HepG2 (cell line): Measurements from ENCODE around the gene RPUSD4. TPM values are rescaled to one million over a fixed set of nuclear protein-coding genes. Genes with fewer than 3 reads are reported as not detected.

Source experiments
- ATAC-seq: fragments of 200-7000 bp; cut with Tn5 transposase; 3 replicates; pipeline ENCODE4 v1.9.1; 2020; ENCODE audit warnings: mild to moderate bottlenecking, moderate library complexity
- BruUV-seq: library from RNA; stranded (reverse); fragments of 400-500 nt; replicated peaks from 2 replicates; lab custom pipeline; 2021; lab: Mats Ljungman, UMichigan
- CTCF ChIA-PET: fragments of 300-600 bp; formaldehyde crosslinking; extraction: SDS; loops from one replicate; lab custom pipeline; 2021; ENCODE audit warnings: low total read pairs, inconsistent platforms, low intra/inter-chr PET ratio; lab: Yijun Ruan, JAX
- POLR2A ChIA-PET: fragments of 350-600 bp; sonication (Branson Sonifier 250); formaldehyde crosslinking; loops from one replicate; lab custom pipeline; 2020; ENCODE audit warnings: antibody characterized with exemption, inconsistent platforms; lab: Yijun Ruan, JAX
- DNase-seq: peaks from one replicate; pipeline ENCODE4 v3.0.0-alpha.2; 2015; ENCODE audit warnings: low spot score
- FAIRE-seq: peaks from 3 replicates; lab custom pipeline; 2011; peaks lifted over from hg19 to GRCh38; lab: Jason Lieb, UNC
- H2AFZ ChIP-seq: one replicate; pipeline ENCODE4 v1.6.1; 2011; ENCODE audit warnings: low read length, inconsistent platforms
- H3K27ac ChIP-seq: fragments of 300-600 bp; 3 replicates; pipeline ENCODE4 v1.8.0; 2011; ENCODE audit warnings: mixed run types, mild to moderate bottlenecking, mixed read lengths, low read length, inconsistent platforms; ENCODE audit not compliant: insufficient read depth; ENCODE audit errors: extremely low read length
- H3K27me3 ChIP-seq, 2 experiments: fragments of 200-600 bp in 1 of 2; 2 replicates in 1 of 2; 3 replicates in 1 of 2; pipeline versions ENCODE4 v1.6.0 to v1.8.0; 2011; ENCODE audit warnings: low read length in 2 of 2, mild to moderate bottlenecking in 2 of 2, moderate library complexity in 2 of 2, inconsistent platforms in 1 of 2; ENCODE audit not compliant: insufficient read depth in 2 of 2, control insufficient read depth in 1 of 2
- H3K36me3 ChIP-seq, 2 experiments: fragments of 200-600 bp in 1 of 2; replicated peaks in 1 of 2; 2 replicates in 1 of 2; 3 replicates in 1 of 2; pipeline versions ENCODE4 v1.5.1 to v1.8.0; 2011; ENCODE audit warnings: low read length in 2 of 2, inconsistent platforms in 1 of 2; ENCODE audit not compliant: insufficient read depth in 2 of 2, control insufficient read depth in 1 of 2
- H3K4me1 ChIP-seq: 2 replicates; pipeline ENCODE4 v1.5.1; 2012; ENCODE audit warnings: low read length, inconsistent platforms; ENCODE audit not compliant: insufficient read depth
- H3K4me2 ChIP-seq: 2 replicates; pipeline ENCODE4 v1.6.0; 2011; ENCODE audit warnings: low read depth, low read length, inconsistent platforms
- H3K4me3 ChIP-seq, 3 experiments: fragments of 200-600 bp in 1 of 3; sonication (generic), shearing (Covaris generic) in 1 of 3; replicated peaks in 1 of 3; 2 replicates each; pipeline ENCODE4 v1.5.1; 2011 to 2016; ENCODE audit warnings: low read length in 3 of 3, inconsistent platforms in 2 of 3, low read depth in 2 of 3, mild to moderate bottlenecking in 2 of 3, control low read depth in 1 of 3, mixed read lengths in 1 of 3; ENCODE audit not compliant: insufficient read depth in 1 of 3
- H3K79me2 ChIP-seq: one replicate; pipeline ENCODE4 v1.6.1; 2011; ENCODE audit warnings: low read length, inconsistent platforms; ENCODE audit not compliant: insufficient read depth
- H3K9ac ChIP-seq: 2 replicates; pipeline ENCODE4 v1.6.0; 2011; ENCODE audit warnings: mild to moderate bottlenecking, low read depth, low read length, inconsistent platforms; ENCODE audit not compliant: insufficient read depth
- H3K9me3 ChIP-seq: 2 replicates; pipeline ENCODE4 v1.5.1; 2012; ENCODE audit warnings: mild to moderate bottlenecking, low read length
- H4K20me1 ChIP-seq: 2 replicates; pipeline ENCODE4 v1.6.0; 2011; ENCODE audit warnings: inconsistent platforms, mild to moderate bottlenecking, low read length, moderate library complexity; ENCODE audit not compliant: insufficient read depth
- HES4 ChIP-seq: sonication (generic); formaldehyde crosslinking; IDR thresholded peaks from 2 replicates; pipeline ENCODE4 v1.9.0; 2021; ENCODE audit warnings: mild to moderate bottlenecking, missing genetic modification reagents, borderline replicate concordance
- MED1 ChIP-seq: sonication (generic); formaldehyde crosslinking; IDR thresholded peaks from 2 replicates; pipeline ENCODE4 v1.4.0; 2020; ENCODE audit warnings: missing genetic modification reagents
- MED8 ChIP-seq: sonication (generic); formaldehyde crosslinking; IDR thresholded peaks from 2 replicates; pipeline ENCODE4 v1.8.1; 2023; ENCODE audit warnings: mild to moderate bottlenecking, missing genetic modification reagents; ENCODE audit not compliant: insufficient replicate concordance
- REL ChIP-seq: sonication (generic); formaldehyde crosslinking; conservative IDR thresholded peaks from 2 replicates; pipeline ENCODE4 v1.8.0; 2022; ENCODE audit warnings: mild to moderate bottlenecking, missing genetic modification reagents, moderate library complexity
- SOX13 ChIP-seq, 3 experiments: fragments of 450-650 bp in 1 of 3; sonication (generic) in 1 of 3; formaldehyde crosslinking in 1 of 3; IDR thresholded peaks in 2 of 3; conservative IDR thresholded peaks in 1 of 3; 2 replicates each; pipeline versions ENCODE4 v1.5.0 to v1.6.1; 2016 to 2020; ENCODE audit warnings: antibody characterized with exemption in 1 of 3, mild to moderate bottlenecking in 1 of 3, missing compliant biosample characterization in 1 of 3, missing genetic modification reagents in 1 of 3, moderate library complexity in 1 of 3
- THAP8 ChIP-seq: sonication (generic); formaldehyde crosslinking; IDR thresholded peaks from 2 replicates; pipeline ENCODE4 v1.5.1; 2020; ENCODE audit warnings: missing genetic modification reagents, mild to moderate bottlenecking, borderline replicate concordance
- TP53 ChIP-seq: sonication (generic); formaldehyde crosslinking; conservative IDR thresholded peaks from 2 replicates; pipeline ENCODE4 v1.4.0; 2020; ENCODE audit warnings: missing genetic modification reagents
- ZFY ChIP-seq: sonication (generic); formaldehyde crosslinking; IDR thresholded peaks from 2 replicates; pipeline ENCODE4 v1.4.0; 2020; ENCODE audit warnings: missing genetic modification reagents
- ZNF232 ChIP-seq: sonication (generic); formaldehyde crosslinking; IDR thresholded peaks from 2 replicates; pipeline ENCODE4 v1.4.0; 2020; ENCODE audit warnings: missing genetic modification reagents, borderline replicate concordance
- ZNF34 ChIP-seq: sonication (generic); formaldehyde crosslinking; IDR thresholded peaks from 2 replicates; pipeline ENCODE4 v1.4.0; 2020; ENCODE audit warnings: mild to moderate bottlenecking, missing genetic modification reagents, borderline replicate concordance
- ZNF510 ChIP-seq: sonication (generic); formaldehyde crosslinking; IDR thresholded peaks from 2 replicates; pipeline ENCODE4 v1.4.0; 2020; ENCODE audit warnings: low read depth, mild to moderate bottlenecking, missing genetic modification reagents
- ZNF687 ChIP-seq: sonication (generic); formaldehyde crosslinking; IDR thresholded peaks from 2 replicates; pipeline ENCODE4 v1.5.1; 2020; ENCODE audit warnings: mild to moderate bottlenecking, missing genetic modification reagents, moderate library complexity
- ZNF770 ChIP-seq: sonication (generic); formaldehyde crosslinking; IDR thresholded peaks from 2 replicates; pipeline ENCODE4 v1.5.0; 2020; ENCODE audit warnings: mild to moderate bottlenecking, missing genetic modification reagents
- ZZZ3 ChIP-seq: sonication (generic); formaldehyde crosslinking; IDR thresholded peaks from 2 replicates; pipeline ENCODE4 v1.4.0; 2020; ENCODE audit warnings: missing genetic modification reagents, mild to moderate bottlenecking, borderline replicate concordance
- WGBS: methylation state at CpG from one replicate; pipeline ENCODE4 v1.1.6; 2017; ENCODE audit warnings: low lambda C conversion rate; 5-methylcytosine and 5-hydroxymethylcytosine counted together
- in situ Hi-C: cut with HindIII; loops from 2 replicates; pipeline ENCODE4 v1.10.0; 2017; ENCODE audit warnings: low pct_unique_long_range_greater_than_20kb; ENCODE audit not compliant: extremely low pct_ligation_motif_present
- intact Hi-C: fragments of 100-400 bp; cut with micrococcal nuclease; formaldehyde crosslinking; loops from one replicate; pipeline ENCODE4 v1.10.0; 2022; ENCODE audit not compliant: unreplicated experiment
- polyA plus RNA-seq, 8 experiments: library from polyadenylated mRNA; depleted of rRNA in 3 of 8; stranded (reverse) in 7 of 8; unstranded in 1 of 8; fragments of >200 nt; fragmentation: Illumina TruSeq in 4 of 8; extraction: Trizol in 4 of 8; gene quantifications; 2 replicates each; pipeline versions ENCODE4 v1.2.1 to v1.2.3, GENCODE V29; 2011 to 2016; ENCODE audit warnings: low read depth in 4 of 8, missing spikeins in 1 of 8, mixed read lengths in 1 of 8; ENCODE audit not compliant: insufficient read depth in 1 of 8
- total RNA-seq, 5 experiments: library from RNA; depleted of rRNA; stranded (reverse); fragments of >200 nt; fragmentation: Illumina TruSeq; extraction: Trizol; gene quantifications; 2 replicates each; pipeline ENCODE4 v1.2.3, GENCODE V29; 2016; ENCODE audit warnings: low read depth in 1 of 5

RPUSD4 gene
- total and polyA plus RNA-seq, 2 of the 13 experiments (the other 11 are each of a cell fraction or from before 2014, with no cell fraction given): 45.0 to 52.9 TPM

DNA sequence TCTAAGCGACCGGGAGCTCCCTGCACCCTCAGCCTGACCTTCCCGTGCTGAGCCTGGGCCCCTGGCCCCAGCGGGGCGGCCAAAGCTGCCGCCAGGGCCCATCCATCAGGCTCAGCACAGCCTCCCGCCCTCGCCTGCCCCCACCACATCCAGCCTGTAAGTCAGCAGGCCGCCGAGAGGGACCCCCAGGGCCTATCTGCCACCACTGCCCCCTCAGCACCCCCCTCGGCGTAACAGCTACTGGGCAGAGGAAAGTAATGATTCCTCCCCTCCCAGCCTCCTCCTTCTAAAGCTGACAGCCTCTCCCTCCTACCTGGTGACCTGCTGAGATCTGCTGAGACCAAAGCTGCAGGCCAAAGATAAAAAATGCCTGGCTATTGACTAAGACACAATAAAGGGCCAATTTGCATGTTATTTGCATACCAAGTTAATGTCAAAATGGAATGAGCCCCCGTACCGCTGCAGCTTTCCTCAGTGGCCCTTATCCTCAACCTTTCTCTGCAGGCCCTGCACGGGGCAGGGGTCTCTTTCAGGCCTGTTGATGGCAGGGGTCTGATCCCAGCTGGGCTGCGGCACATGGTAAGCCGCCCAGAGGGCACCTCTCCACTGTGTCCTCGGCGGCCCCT, 51.6 kb downstream of the RPUSD4 start:
- H3K27ac ChIP-seq: peak overlapping the region; percentile 80
- no peaks in the 10 kb centered on the region for H3K36me3 ChIP-seq
- FAIRE-seq: no peak
- H3K27me3 ChIP-seq: no peaks in the 10 kb centered on the region
- H3K4me3 ChIP-seq: peak overlapping the region; percentile 50 to 73 (median 64)
- intact Hi-C loops: loop anchor here (2.0 kb wide), 1 partner anchor 29 kb away; no protein-coding TSS in a partner anchor
- ChIA-PET POLR2A (interaction anchor here (1.5 to 5.3 kb wide), 6 partner anchors 12 to 99 kb away, joined by 6 to 104 read pairs (median 10); no protein-coding TSS in a partner anchor), CTCF (no interaction called here)
- in situ Hi-C loops: no loop called here
- peaks cover 82% of the 10 kb centered on the region for H3K4me1 ChIP-seq
- WGBS: 2% methylated on average over 8 of the region's 19 CpGs
- no peak overlapping the region for H2AFZ ChIP-seq
- ATAC-seq: peak; percentile 58
- peak overlapping the region; percentile 87 for H3K4me2 ChIP-seq
- no TSS peak for BruUV-seq
- H3K9me3 ChIP-seq: no peaks in the 10 kb centered on the region
- peak overlapping the region; percentile 60 for H3K9ac ChIP-seq
- DNase-seq: no peak
- H3K79me2 ChIP-seq: no peaks in the 10 kb centered on the region
- no peaks in the 10 kb centered on the region for H4K20me1 ChIP-seq
- TF ChIP-seq MED1: 0 out of 2 replicates have a peak, but pooled peaks have one; percentile 6
- TF ChIP-seq ZNF770: peak; percentile 55; the same call in 1 of the 2 replicates
- TF ChIP-seq SOX13 (IDR thresholded peaks at IDR 0.05): no peak
- TF ChIP-seq SOX13 (CRISPR knock-in tag; conservative IDR thresholded peaks at IDR 0.05 in 1 of 2, IDR thresholded peaks at IDR 0.05 in 1 of 2): 0 out of 4 replicates have a peak, but pooled peaks of 1 of the 2 experiments have one; percentile 14
- TF ChIP-seq TP53 (CRISPR knock-in tag): no peak
- TF ChIP-seq ZNF232: 0 out of 2 replicates have a peak, but pooled peaks have one; percentile 16
- 0 out of 2 replicates have a peak, but pooled peaks have one; percentile 40 for TF ChIP-seq THAP8 (CRISPR knock-in tag)
- TF ChIP-seq ZFY (CRISPR knock-in tag): 0 out of 2 replicates have a peak, but pooled peaks have one; percentile 11
- TF ChIP-seq ZNF510 (CRISPR knock-in tag): no peak
- no peak for TF ChIP-seq REL
- TF ChIP-seq ZNF34 (CRISPR knock-in tag): no peak
- TF ChIP-seq MED8 (CRISPR knock-in tag): no peak
- 0 out of 2 replicates have a peak, but pooled peaks have one; percentile 8 for TF ChIP-seq ZNF687 (CRISPR knock-in tag)
- peak; percentile 37; the same call in 1 of the 2 replicates for TF ChIP-seq HES4
- TF ChIP-seq ZZZ3 (CRISPR knock-in tag): no peak
